Spleen (tissue), 7 donors: ENCODE measurements around the gene DNM3.

Experiments used
- CTCF ChIP-seq, 11 experiments: fragments of 200-600 bp in 7 of 11; fragments of 450-650 bp in 4 of 11; sonication (generic) in 4 of 11; IDR thresholded peaks in 8 of 11; conservative IDR thresholded peaks in 3 of 11; 1 replicate in 7 of 11; 2 replicates in 4 of 11; pipeline versions ENCODE4 v1.4.0 to v1.8.0; 2016 to 2021; ENCODE audit warnings: antibody characterized with exemption in 11 of 11, inconsistent platforms in 4 of 11, mild to moderate bottlenecking in 1 of 11
- POLR2A ChIP-seq, 3 donors: fragments of 450-650 bp; IDR thresholded peaks; one replicate each; pipeline ENCODE4 v1.5.1; 2017; ENCODE audit warnings: antibody characterized with exemption in 3 of 3, mild to moderate bottlenecking in 1 of 3
- donor health status: DM: no; HTN: no; CAD: no; lungs with moderate emphysema.
- donor health status: DM: no; HTN: no; CAD: no.
- donor health status: DM: no; HTN: no; CAD: no.

DNA sequence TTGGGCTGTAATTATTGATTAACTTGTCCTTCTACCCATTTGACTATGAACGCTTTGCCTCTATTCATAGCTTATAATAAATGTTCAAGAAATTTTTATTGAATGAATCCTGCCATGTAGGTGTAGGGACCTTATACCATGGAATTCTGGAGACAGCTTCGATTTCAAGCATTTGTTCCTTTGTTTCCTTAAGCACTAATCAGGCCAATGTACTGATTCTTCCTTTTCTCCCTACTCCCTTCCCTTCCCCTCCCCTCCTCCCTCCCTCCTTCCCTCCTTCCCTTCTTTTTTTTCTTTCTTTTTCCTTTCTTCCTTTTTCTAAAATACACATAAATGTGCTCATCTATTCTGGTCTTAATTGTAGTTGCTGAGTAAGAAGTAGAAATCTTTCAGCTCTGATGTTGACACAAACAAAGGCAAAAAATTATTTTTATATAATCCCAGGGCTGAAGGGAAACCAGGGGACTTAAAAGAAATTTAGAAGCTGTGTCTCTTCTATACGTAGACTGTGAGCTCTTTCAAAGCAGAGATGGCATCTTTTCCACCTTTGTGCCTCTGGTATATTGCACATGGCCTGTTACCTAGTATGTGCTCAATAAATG, 24.9 kb upstream of the DNM3 start:
- TF ChIP-seq CTCF (IDR thresholded peaks at IDR 0.05 in 8 of 11, conservative IDR thresholded peaks at IDR 0.05 in 3 of 11) (no peak), POLR2A (IDR thresholded peaks at IDR 0.05) (no peak)
